Pancreas (tissue), 10 donors: ENCODE results near the gene CLDN18. TPM values are rescaled to one million over a fixed set of nuclear protein-coding genes. Genes with fewer than 3 reads are reported as not detected.

Source experiments
- ATAC-seq, 4 donors: fragments of 200-7000 bp; cut with Tn5 transposase; one replicate each; pipeline versions ENCODE4 v1.8.0 to v1.9.1; 2020; ENCODE audit warnings: mild to moderate bottlenecking in 4 of 4, moderate library complexity in 4 of 4
- DNase-seq, 6 donors: peaks; one replicate each; pipeline ENCODE4 v3.0.0-alpha.2; 2020
- FAIRE-seq: peaks from 2 replicates; lab custom pipeline; 2012; peaks lifted over from hg19 to GRCh38; lab: Jason Lieb, UNC
- H3K27ac ChIP-seq, 4 donors: fragments of 200-600 bp; sonication (generic); 1 replicate in 3 of 4; 2 replicates in 1 of 4; pipeline versions ENCODE4 v1.5.0 to v1.8.0; 2020
- H3K27me3 ChIP-seq, 4 donors: fragments of 200-600 bp; one replicate each; pipeline ENCODE4 v1.8.0; 2021
- H3K36me3 ChIP-seq, 3 donors: fragments of 200-600 bp; sonication (generic) in 1 of 3; one replicate each; pipeline versions ENCODE4 v1.5.0 to v1.8.0; 2020 to 2021
- H3K4me1 ChIP-seq, 3 donors: fragments of 200-600 bp; one replicate each; pipeline ENCODE4 v1.8.0; 2021
- H3K4me3 ChIP-seq, 4 donors: fragments of 200-600 bp; sonication (generic) in 2 of 4; one replicate each; pipeline versions ENCODE4 v1.5.0 to v1.8.0; 2020 to 2021
- H3K9me3 ChIP-seq, 4 donors: fragments of 200-600 bp; one replicate each; pipeline ENCODE4 v1.8.0; 2021
- WGBS, 2 donors: extraction: QIAGEN DNeasy Blood & Tissue Kit; methylation state at CpG; one replicate each; pipeline ENCODE4 v1.1.7; 2013; 5-methylcytosine and 5-hydroxymethylcytosine counted together
- intact Hi-C, 3 donors: fragments of 100-400 bp; cut with DNase I; formaldehyde crosslinking; loops; one replicate each; pipeline versions ENCODE4 v1.11.1 to v1.14.2; 2022
- polyA plus RNA-seq, 2 donors: library from polyadenylated mRNA; stranded (reverse); fragments of 200-250 nt; gene quantifications; one replicate each; pipeline ENCODE4 v1.2.3, GENCODE V29; 2013
- total RNA-seq, 6 donors: library from RNA; stranded (reverse); fragmentation: NEBNext Ultra II Directional in 4 of 6; extraction: Animal tissue kit (Norgen Biotek cat#: 25700) in 4 of 6; gene quantifications; one replicate each; pipeline versions ENCODE4 v1.2.1 to v1.2.4, GENCODE V29; 2021 to 2023
- TF ChIP-seq, protein P1 (sequence below), 4 donors: fragments of 200-600 bp; sonication (generic) in 3 of 4; IDR thresholded peaks; one replicate each; pipeline versions ENCODE4 v1.5.0 to v1.8.0; 2021; ENCODE audit warnings: antibody characterized with exemption in 4 of 4
- donor health status: healthy with polysubstance abuse.
- donor health status: DM: no; HTN: no; CAD: no; lungs with moderate emphysema.
- donor health status: DM: no; HTN: no; CAD: no.
- donor health status: control.
- donor health status: control.
- donor health status: Bipolar disorder and iron deficiency.
- donor health status: DM: yes; HTN: yes; CAD: no.
- donor health status: DM: no; HTN: no; CAD: no.
- donor health status: DM: no; HTN: no; CAD: no.
- donor health status: DM: yes; HTN: yes; CAD: no.

Gene CLDN18
- total and polyA plus RNA-seq, 8 donors = 0.04 to 8.1 (median 2.0) TPM; not detected in 4

- Histone ChIP-seq H3K27ac (no peak overlapping the region), H3K4me1 (no peaks in the 10 kb centered on the region), H3K4me3 (no peak overlapping the region), H3K36me3 (no peaks in the 10 kb centered on the region), H3K9me3 (no peaks in the 10 kb centered on the region), H3K27me3 (no peaks in the 10 kb centered on the region)
- FAIRE-seq = no peak
- intact Hi-C loops = no loop called here
- no peak for DNase-seq
- 66 to 91% methylated on average over 3 of the region's 3 CpGs for WGBS, 2 donors
- ATAC-seq = no peak
- TF ChIP-seq, protein P1, sequence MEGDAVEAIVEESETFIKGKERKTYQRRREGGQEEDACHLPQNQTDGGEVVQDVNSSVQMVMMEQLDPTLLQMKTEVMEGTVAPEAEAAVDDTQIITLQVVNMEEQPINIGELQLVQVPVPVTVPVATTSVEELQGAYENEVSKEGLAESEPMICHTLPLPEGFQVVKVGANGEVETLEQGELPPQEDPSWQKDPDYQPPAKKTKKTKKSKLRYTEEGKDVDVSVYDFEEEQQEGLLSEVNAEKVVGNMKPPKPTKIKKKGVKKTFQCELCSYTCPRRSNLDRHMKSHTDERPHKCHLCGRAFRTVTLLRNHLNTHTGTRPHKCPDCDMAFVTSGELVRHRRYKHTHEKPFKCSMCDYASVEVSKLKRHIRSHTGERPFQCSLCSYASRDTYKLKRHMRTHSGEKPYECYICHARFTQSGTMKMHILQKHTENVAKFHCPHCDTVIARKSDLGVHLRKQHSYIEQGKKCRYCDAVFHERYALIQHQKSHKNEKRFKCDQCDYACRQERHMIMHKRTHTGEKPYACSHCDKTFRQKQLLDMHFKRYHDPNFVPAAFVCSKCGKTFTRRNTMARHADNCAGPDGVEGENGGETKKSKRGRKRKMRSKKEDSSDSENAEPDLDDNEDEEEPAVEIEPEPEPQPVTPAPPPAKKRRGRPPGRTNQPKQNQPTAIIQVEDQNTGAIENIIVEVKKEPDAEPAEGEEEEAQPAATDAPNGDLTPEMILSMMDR (IDR thresholded peaks at IDR 0.05) = no peak
Observed at GRCh38 chr3:138031536-138031935, 21.6 kb downstream of the CLDN18 start.

GRCh38 chr3:138032567-138032966 is 22.6 kb downstream of the CLDN18 start:
- no peak for FAIRE-seq
- WGBS, 2 donors = 83 to 86% methylated on average over 3 of the region's 3 CpGs
- TF ChIP-seq, protein P1 (IDR thresholded peaks at IDR 0.05) = no peak
- intact Hi-C loops = no loop called here
- H3K27me3 ChIP-seq = no peaks in the 10 kb centered on the region
- no peaks in the 10 kb centered on the region for H3K9me3 ChIP-seq
- no peaks in the 10 kb centered on the region for H3K4me1 ChIP-seq
- no peaks in the 10 kb centered on the region for H3K36me3 ChIP-seq
- no peak for DNase-seq
- no peak overlapping the region for H3K4me3 ChIP-seq
- H3K27ac ChIP-seq = no peak overlapping the region
- ATAC-seq = no peak

DNA sequence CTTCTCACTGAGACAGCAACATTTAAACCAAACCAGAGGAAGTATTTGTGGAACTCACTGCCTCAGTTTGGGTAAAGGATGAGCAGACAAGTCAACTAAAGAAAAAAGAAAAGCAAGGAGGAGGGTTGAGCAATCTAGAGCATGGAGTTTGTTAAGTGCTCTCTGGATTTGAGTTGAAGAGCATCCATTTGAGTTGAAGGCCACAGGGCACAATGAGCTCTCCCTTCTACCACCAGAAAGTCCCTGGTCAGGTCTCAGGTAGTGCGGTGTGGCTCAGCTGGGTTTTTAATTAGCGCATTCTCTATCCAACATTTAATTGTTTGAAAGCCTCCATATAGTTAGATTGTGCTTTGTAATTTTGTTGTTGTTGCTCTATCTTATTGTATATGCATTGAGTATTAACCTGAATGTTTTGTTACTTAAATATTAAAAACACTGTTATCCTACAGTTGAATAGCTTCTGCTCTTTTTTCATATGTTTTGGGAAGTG is 23.3 kb downstream of the CLDN18 start:
- no peak for ATAC-seq
- intact Hi-C loops = no loop called here
- no peak overlapping the region for H3K27ac ChIP-seq
- H3K27me3 ChIP-seq = no peaks in the 10 kb centered on the region
- no peaks in the 10 kb centered on the region for H3K9me3 ChIP-seq
- no peak for DNase-seq
- no peak for FAIRE-seq
- TF ChIP-seq, protein P1 (IDR thresholded peaks at IDR 0.05) = no peak
- H3K4me3 ChIP-seq = no peak overlapping the region
- no peaks in the 10 kb centered on the region for H3K4me1 ChIP-seq
- no peaks in the 10 kb centered on the region for H3K36me3 ChIP-seq
- 98 to 100% methylated on average over 2 of the region's 2 CpGs for WGBS, 2 donors

GRCh38 chr3:138034918-138035317 is 25.0 kb downstream of the CLDN18 start:
- TF ChIP-seq, protein P1 (IDR thresholded peaks at IDR 0.05) = no peak
- ATAC-seq = no peak
- no peak for DNase-seq
- H3K27me3 ChIP-seq = no peaks in the 10 kb centered on the region
- H3K27ac ChIP-seq = no peak overlapping the region
- no peaks in the 10 kb centered on the region for H3K36me3 ChIP-seq
- H3K9me3 ChIP-seq = no peaks in the 10 kb centered on the region
- FAIRE-seq = no peak
- intact Hi-C loops = no loop called here
- 42 to 62% methylated on average over 1 of the region's 1 CpG for WGBS, 2 donors
- no peaks in the 10 kb centered on the region for H3K4me1 ChIP-seq
- H3K4me3 ChIP-seq = no peak overlapping the region

GRCh38 chr3:138036572-138036971 is 26.6 kb downstream of the CLDN18 start:
- Histone ChIP-seq H3K9me3 (no peaks in the 10 kb centered on the region), H3K27ac (no peak overlapping the region), H3K4me1 (no peaks in the 10 kb centered on the region), H3K27me3 (no peaks in the 10 kb centered on the region), H3K36me3 (no peaks in the 10 kb centered on the region), H3K4me3 (no peak overlapping the region)
- intact Hi-C loops = no loop called here
- DNase-seq (no peak), ATAC-seq (no peak), FAIRE-seq (no peak)
- WGBS, 2 donors = 73 to 84% methylated on average over 3 of the region's 3 CpGs
- TF ChIP-seq, protein P1 (IDR thresholded peaks at IDR 0.05) = no peak
